Upper lobe of left lung (tissue), 4 donors: ENCODE measurements around the gene TEDC1.

Experiments
- POLR2A ChIP-seq, 4 donors: fragments of 450-650 bp; IDR thresholded peaks; one replicate each; pipeline ENCODE4 v1.5.1; 2016 to 2017; ENCODE audit warnings: antibody characterized with exemption in 4 of 4, mild to moderate bottlenecking in 2 of 4
- POLR2AphosphoS5 ChIP-seq, 2 donors: sonication (generic); formaldehyde crosslinking; IDR thresholded peaks; one replicate each; pipeline ENCODE4 v1.5.1; 2017; ENCODE audit warnings: antibody characterized with exemption in 2 of 2
- TF ChIP-seq, protein P1 (sequence below), 6 experiments: fragments of 450-650 bp in 4 of 6; fragments of 200-600 bp in 2 of 6; sonication (generic) in 2 of 6; IDR thresholded peaks; one replicate each; pipeline ENCODE4 v1.5.1; 2016 to 2019; ENCODE audit warnings: antibody characterized with exemption in 6 of 6

DNA sequence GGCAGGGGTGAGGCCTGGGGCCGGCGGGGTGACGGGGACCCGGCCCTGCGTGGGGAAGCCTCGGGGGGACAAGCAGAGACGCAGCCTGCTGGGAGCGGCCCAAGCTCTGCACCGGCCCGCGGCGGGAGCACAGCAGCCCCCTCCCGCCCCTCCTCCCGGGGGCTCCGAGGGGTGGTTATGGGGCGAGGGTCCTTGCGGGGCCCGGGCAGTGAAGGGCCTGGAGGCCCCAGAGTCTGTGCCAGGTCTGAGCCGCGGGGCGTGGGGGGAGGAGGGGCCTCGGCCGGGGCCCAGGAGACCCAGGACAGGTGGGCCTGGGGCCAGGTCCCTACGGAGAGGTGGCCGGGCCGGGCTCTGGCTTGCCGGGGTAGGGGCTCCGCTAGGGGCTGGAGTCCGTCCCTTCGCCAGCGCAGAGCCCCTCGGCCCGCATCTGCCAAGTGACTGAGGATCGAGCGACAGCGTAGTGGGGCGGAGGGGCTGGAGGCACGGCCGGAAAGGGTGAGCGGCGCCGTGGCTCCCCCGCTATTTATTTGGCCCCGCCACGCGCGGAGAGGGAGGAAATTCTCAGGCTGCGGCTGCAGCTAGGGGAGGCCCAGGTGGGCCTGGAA is 35.8 kb downstream of the TEDC1 start:
- TF ChIP-seq, protein P1, sequence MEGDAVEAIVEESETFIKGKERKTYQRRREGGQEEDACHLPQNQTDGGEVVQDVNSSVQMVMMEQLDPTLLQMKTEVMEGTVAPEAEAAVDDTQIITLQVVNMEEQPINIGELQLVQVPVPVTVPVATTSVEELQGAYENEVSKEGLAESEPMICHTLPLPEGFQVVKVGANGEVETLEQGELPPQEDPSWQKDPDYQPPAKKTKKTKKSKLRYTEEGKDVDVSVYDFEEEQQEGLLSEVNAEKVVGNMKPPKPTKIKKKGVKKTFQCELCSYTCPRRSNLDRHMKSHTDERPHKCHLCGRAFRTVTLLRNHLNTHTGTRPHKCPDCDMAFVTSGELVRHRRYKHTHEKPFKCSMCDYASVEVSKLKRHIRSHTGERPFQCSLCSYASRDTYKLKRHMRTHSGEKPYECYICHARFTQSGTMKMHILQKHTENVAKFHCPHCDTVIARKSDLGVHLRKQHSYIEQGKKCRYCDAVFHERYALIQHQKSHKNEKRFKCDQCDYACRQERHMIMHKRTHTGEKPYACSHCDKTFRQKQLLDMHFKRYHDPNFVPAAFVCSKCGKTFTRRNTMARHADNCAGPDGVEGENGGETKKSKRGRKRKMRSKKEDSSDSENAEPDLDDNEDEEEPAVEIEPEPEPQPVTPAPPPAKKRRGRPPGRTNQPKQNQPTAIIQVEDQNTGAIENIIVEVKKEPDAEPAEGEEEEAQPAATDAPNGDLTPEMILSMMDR (IDR thresholded peaks at IDR 0.05): no peak
- TF ChIP-seq POLR2A (IDR thresholded peaks at IDR 0.05) (no peak), POLR2AphosphoS5 (IDR thresholded peaks at IDR 0.05) (no peak)
